ENCODE results near the gene HAPLN2.

DNA sequence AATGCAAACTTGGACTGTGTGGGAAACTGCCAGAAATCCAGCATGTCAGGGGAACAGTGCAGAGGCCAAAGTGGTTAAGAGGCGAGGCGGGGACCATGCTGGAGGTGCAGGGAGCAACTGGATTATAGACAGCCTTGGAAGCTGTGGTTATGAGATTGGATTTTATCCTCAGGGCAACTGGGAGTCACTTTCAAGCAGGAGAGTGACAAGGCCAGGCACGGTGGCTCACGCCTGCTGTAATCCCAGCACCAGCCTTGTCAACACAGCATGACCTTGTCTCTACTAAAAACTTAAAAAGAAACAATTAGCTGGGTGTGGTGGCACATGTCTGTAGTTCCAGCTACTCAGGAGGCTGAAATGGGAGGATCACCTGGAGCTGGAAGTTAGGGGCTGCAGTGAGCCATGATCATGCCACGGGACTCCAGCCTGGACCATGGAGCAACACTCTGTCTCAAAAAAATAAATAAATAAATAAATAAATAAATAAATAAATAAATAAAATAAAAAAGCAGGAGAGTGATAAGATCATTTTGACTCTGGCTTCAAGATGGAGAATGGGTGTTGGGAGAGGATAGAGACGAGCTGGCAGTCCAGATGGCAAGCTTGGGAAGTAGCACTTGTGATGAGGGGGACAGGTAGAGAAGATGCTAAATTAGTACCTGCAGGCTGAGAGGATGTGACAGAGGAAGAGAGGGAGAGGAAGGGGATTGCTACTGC is 3.5 kb downstream of the HAPLN2 start:
- TF ChIP-seq CTCF (IDR thresholded peaks at IDR 0.05) (no peak), POLR2A (IDR thresholded peaks at IDR 0.05) (no peak)

Measured in esophagus squamous epithelium (tissue), 4 donors.